WTC11 (cell line): ENCODE data around the gene GMPR2.
"Not testable (repeated sequence)": the region's sequence is repeated elsewhere in the genome, so short reads cannot be mapped to it uniquely, and the experiment has no call there.

Experiments
- ATF3 ChIP-seq: sonication (generic); formaldehyde crosslinking; conservative IDR thresholded peaks from 2 replicates; pipeline ENCODE4 v1.8.1; 2022; ENCODE audit warnings: mild to moderate bottlenecking, missing genetic modification reagents
- CTCF ChIP-seq: fragments of 200-600 bp; IDR thresholded peaks from 2 replicates; pipeline ENCODE4 v1.8.0; 2022; ENCODE audit warnings: antibody characterized with exemption
- ELF4 ChIP-seq: sonication (generic); formaldehyde crosslinking; IDR thresholded peaks from 2 replicates; pipeline ENCODE4 v1.8.1; 2022; ENCODE audit warnings: low read depth, mild to moderate bottlenecking, moderate library complexity, missing genetic modification reagents
- ESRRA ChIP-seq: sonication (generic); formaldehyde crosslinking; IDR thresholded peaks from 2 replicates; pipeline ENCODE4 v1.8.1; 2022; ENCODE audit warnings: mild to moderate bottlenecking, missing genetic modification reagents, borderline replicate concordance
- KAT7 ChIP-seq: sonication (generic); formaldehyde crosslinking; IDR thresholded peaks from 2 replicates; pipeline ENCODE4 v1.8.1; 2023; ENCODE audit warnings: missing genetic modification reagents, mild to moderate bottlenecking, borderline replicate concordance
- TCF7 ChIP-seq: sonication (generic); formaldehyde crosslinking; IDR thresholded peaks from 2 replicates; pipeline ENCODE4 v1.8.0; 2022; ENCODE audit warnings: mild to moderate bottlenecking, low read depth, missing genetic modification reagents, moderate library complexity
- TP53 ChIP-seq: sonication (generic); formaldehyde crosslinking; IDR thresholded peaks from 2 replicates; pipeline ENCODE4 v1.8.1; 2023; ENCODE audit warnings: mild to moderate bottlenecking, missing genetic modification reagents
- ZBTB21 ChIP-seq: sonication (generic); formaldehyde crosslinking; IDR thresholded peaks from 2 replicates; pipeline ENCODE4 v1.8.1; 2023; ENCODE audit warnings: mild to moderate bottlenecking, missing genetic modification reagents, borderline replicate concordance
- TF ChIP-seq, protein P1 (sequence below): sonication (generic); formaldehyde crosslinking; IDR thresholded peaks from 2 replicates; pipeline ENCODE4 v1.8.1; 2023; ENCODE audit warnings: mild to moderate bottlenecking, missing genetic modification reagents, moderate library complexity
- TF ChIP-seq, protein P2 (sequence below): sonication (generic); formaldehyde crosslinking; IDR thresholded peaks from 2 replicates; pipeline ENCODE4 v1.8.1; 2022; ENCODE audit warnings: missing genetic modification reagents, borderline replicate concordance

- TF ChIP-seq TCF7 (CRISPR knock-in tag); CTCF; TP53 (CRISPR knock-in tag); ESRRA; ELF4; KAT7 (CRISPR knock-in tag); ZBTB21 (CRISPR knock-in tag); ATF3 (CRISPR knock-in tag): not testable (repeated sequence)
- TF ChIP-seq, protein P1, sequence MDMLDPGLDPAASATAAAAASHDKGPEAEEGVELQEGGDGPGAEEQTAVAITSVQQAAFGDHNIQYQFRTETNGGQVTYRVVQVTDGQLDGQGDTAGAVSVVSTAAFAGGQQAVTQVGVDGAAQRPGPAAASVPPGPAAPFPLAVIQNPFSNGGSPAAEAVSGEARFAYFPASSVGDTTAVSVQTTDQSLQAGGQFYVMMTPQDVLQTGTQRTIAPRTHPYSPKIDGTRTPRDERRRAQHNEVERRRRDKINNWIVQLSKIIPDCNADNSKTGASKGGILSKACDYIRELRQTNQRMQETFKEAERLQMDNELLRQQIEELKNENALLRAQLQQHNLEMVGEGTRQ (CRISPR knock-in tag) = not testable (repeated sequence)
- TF ChIP-seq, protein P2, sequence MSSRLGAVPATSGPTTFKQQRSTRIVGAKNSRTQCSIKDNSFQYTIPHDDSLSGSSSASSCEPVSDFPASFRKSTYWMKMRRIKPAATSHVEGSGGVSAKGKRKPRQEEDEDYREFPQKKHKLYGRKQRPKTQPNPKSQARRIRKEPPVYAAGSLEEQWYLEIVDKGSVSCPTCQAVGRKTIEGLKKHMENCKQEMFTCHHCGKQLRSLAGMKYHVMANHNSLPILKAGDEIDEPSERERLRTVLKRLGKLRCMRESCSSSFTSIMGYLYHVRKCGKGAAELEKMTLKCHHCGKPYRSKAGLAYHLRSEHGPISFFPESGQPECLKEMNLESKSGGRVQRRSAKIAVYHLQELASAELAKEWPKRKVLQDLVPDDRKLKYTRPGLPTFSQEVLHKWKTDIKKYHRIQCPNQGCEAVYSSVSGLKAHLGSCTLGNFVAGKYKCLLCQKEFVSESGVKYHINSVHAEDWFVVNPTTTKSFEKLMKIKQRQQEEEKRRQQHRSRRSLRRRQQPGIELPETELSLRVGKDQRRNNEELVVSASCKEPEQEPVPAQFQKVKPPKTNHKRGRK (CRISPR knock-in tag) = not testable (repeated sequence)
Measured at GRCh38 chr14:24203249-24203886, 29.4 kb upstream of the GMPR2 start.
